HG02763 (cell line): ENCODE data around the gene KCNK15.

Experiments
- ATAC-seq: cut with Tn5 transposase; IDR thresholded peaks from one replicate; pipeline ENCODE4 v1.9.1; 2021; ENCODE audit warnings: mild to moderate bottlenecking, moderate library complexity; ENCODE audit not compliant: unreplicated experiment

Gene KCNK15

DNA sequence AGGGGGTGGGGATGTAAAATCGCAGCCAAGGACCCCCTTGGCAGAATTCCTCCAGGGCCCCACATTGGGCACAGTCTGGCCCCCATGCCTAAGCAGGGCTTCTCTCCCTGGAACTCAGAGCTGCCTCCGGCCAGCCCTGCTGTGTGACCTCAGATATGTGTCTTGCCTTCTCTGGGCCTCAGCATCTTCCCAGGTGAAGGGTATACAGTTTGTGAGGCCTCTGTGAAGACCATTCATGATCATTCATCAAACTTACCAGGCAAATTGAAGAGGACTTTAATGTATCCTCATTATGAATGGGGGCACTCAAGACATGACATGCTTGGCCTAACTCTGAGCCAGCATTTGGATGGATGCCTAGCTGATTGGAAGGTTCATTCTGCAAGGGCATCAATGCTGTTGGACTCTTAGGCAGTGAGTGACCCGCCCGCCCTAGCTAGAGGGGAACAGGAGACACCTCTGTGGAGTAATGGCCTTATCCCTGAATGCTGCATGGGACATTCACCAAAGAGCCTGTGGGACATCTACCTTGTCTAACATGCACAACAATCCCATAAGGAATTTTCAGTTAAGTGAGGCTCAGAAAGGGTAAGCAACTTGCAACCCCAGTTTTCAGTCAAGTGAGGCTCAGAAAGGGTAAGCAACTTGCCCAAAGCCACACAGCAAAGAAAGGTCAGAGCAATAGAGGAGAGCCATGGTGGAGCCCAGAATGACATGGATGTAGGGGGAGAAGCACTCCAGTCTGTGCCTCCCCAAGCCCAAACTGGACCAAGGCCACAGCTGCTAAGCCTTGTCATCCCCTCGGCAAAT, 30.0 kb upstream of the KCNK15 start:
- no peak for ATAC-seq

DNA sequence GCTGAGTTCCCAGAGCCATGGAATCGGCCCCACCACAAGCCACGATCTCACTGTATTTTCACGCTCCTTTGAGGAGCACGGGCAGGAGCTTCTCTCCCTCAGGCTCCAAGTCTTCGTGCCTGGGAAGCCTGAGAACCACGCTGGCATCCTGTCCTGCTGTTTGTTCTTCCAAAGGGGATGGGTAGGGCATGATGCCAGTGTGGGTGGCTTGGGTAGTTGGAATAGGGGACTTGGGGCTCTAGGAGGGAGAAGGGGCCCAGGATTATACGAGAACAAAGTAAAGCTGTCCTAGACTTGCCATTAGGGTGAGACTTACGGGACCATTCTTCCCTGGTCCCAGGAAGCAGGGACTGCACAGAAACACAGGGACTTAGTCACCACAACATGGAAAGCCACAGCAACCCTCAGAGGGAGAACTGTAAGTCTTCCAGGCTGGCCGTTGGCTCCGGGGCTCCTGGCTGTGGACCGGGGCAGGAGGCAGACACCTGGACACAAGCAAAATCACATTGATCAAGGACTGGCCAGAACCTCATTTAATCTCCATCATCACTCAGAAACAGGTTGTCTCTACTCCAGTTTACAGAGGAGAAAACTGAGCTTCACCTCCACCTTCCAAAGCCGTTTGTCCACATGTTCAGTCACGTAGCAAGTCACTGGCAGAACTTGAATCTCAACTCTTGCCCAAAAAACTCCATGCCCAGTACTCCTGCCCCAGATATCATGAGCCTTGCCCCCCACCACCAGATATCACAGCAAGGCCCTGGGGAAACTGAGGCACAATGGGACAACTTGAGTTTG, 29.2 kb upstream of the KCNK15 start:
- ATAC-seq, result no peak

DNA sequence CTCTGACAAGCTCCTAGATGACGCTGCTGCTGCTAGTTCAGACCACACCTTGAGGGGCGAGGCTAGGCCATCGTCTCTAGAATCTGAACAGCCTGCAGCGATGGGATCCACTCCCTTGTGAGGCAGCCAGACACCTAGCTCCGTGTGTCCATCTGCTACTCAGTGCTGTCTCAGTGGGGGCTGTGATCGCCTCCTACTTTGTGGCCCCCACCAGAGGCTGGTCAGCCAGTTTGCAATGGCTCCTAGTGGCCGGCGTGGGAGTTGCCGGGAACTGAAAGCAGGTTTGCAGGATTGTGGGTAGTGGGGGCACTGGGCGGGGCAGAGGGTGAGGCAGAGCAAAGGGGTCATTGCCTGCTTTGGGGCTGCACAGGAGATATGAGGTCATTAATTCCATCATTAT, 27.7 kb upstream of the KCNK15 start:
- ATAC-seq, result no peak

- ATAC-seq, result no peak
Measured at GRCh38 chr20:44719841-44720240, 25.8 kb upstream of the KCNK15 start.

GRCh38 chr20:44720621-44720996, 25.1 kb upstream of the KCNK15 start:
- ATAC-seq, result no peak

GRCh38 chr20:44720997-44721784, 24.5 kb upstream of the KCNK15 start:
- no peak for ATAC-seq

DNA sequence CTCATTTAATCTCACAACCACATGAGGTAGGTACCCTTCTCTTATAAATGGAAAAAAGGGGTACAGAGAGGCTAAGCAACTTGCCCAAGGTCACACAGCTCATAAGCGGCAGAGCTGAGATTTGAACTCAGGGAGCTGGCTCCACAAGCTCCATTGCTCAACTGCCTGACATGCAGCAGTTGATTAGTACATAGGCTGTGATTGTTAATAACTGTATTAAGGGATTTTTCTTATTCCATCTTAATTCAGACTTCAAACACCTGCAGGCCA, 23.9 kb upstream of the KCNK15 start:
- no peak for ATAC-seq

GRCh38 chr20:44722990-44723389, 22.7 kb upstream of the KCNK15 start:
- no peak for ATAC-seq

DNA sequence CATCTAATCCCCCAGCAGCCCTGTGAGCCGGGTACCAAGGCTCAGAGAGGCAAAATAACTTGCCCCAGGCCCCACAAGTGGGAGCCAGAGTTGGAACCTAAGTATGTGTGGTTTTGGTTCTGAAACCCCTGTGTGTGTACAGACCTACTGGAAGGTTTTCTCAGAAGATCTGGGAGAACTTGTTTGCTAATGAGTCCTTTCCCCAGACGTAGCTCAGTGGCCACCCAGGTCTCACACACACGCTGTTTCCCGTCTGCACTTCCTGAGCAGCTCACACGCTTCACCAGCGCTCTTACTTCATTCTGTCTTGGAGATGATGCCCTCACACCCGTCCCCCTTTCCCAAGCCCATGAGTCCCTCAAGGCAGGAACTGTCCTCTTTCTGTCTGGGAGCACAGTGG, 22.3 kb upstream of the KCNK15 start:
- ATAC-seq, result no peak

- ATAC-seq, result no peak
Measured at GRCh38 chr20:44723798-44724362, 21.8 kb upstream of the KCNK15 start.

DNA sequence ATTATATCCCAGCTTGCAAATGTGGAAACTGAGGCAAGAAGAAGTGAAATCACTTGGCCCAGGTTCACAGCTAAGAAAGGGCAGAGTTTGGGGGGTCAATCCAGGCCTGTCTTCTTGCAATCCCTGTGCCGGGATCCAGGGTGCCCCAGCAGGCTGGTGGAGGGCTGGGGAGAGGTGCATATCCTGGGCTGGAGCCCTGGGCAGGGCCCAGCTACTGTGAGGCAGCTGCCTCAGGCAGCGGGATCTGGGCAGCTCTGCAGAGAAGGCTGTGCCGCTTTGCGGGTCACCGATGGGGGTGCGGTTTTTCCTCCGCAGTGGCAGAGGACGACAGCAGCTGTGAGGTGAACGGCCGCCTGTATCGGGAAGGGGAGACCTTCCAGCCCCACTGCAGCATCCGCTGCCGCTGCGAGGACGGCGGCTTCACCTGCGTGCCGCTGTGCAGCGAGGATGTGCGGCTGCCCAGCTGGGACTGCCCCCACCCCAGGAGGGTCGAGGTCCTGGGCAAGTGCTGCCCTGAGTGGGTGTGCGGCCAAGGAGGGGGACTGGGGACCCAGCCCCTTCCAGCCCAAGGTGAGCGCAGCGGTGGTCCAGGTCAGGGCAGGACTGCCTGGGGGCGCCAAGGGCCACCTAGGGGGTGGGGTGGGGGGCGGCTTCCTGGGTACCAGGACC, 21.1 kb upstream of the KCNK15 start:
- ATAC-seq, result no peak

- ATAC-seq, result no peak
Measured at GRCh38 chr20:44725837-44726236, 19.8 kb upstream of the KCNK15 start.

- ATAC-seq, result no peak
Measured at GRCh38 chr20:44727039-44727438, 18.6 kb upstream of the KCNK15 start.

GRCh38 chr20:44727651-44728050, 18.0 kb upstream of the KCNK15 start:
- no peak for ATAC-seq

DNA sequence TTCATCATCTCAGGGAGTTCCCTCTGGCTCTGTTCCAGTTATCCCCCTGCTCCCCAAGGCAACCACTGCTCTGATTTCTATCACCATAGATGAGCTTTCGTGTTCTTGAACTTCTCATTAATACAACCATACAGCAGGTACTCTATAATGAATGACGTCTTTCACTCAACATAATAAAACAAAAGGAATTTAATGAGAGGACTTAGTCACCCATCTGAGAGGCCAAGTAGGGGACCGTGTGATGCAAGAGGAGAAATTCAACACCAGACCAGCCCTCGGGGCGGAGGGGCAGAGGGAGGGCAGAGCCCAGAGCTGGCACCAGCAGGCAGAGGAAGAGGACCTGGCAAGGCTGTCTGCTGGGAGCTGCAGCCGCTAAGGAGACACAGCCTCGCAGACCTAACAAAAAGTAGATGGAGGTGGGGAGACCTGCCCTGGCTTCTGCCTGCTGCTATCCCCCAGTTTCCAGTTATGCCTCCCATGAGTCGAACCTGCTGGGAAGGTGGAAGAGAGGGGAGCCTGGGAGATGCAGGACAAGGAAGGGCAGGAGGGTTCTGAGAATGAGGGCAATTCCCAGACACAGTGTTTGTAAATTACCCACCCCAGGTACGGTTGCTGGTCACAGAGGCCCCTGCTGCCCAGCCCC, 16.7 kb upstream of the KCNK15 start:
- no peak for ATAC-seq

DNA sequence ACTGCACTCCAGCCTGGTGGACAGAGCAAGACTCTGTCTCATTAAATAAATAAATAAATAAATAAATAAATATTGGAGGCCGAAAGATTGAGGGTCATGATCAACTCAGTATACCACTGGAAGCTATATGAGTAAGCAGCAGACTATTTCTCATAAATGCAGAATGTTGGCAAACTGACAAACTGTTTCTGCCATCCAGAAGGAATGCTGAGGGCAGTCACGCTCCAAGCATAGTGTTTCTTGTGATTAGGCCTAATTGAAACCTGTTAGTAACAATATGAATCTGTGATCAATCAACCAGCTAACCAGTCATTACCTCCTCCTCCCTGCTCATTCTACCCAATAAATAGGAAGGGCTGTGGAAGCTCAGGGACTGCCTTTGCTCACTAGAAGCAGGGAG, 15.2 kb upstream of the KCNK15 start:
- no peak for ATAC-seq

GRCh38 chr20:44731657-44732056, 14.0 kb upstream of the KCNK15 start:
- ATAC-seq, result no peak

DNA sequence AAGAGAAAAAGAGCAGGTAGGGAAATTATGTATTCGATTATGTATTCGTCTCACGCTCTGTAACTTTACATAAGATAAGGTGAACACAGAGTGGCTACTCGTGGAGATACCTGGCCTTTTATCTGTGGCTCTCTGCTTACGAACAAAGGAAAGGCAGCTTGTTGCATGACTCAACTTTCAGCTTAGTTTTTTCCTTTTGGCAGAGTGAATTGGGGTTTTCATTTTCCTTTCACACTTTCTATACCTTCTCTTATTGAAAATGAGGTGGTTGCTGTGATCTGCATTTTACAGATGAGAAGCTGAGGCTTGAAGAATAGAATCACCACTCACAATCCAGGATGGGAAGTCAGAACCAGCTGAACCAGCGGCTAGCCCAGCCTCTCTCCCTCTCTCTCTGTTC, 13.3 kb upstream of the KCNK15 start:
- ATAC-seq, result no peak

DNA sequence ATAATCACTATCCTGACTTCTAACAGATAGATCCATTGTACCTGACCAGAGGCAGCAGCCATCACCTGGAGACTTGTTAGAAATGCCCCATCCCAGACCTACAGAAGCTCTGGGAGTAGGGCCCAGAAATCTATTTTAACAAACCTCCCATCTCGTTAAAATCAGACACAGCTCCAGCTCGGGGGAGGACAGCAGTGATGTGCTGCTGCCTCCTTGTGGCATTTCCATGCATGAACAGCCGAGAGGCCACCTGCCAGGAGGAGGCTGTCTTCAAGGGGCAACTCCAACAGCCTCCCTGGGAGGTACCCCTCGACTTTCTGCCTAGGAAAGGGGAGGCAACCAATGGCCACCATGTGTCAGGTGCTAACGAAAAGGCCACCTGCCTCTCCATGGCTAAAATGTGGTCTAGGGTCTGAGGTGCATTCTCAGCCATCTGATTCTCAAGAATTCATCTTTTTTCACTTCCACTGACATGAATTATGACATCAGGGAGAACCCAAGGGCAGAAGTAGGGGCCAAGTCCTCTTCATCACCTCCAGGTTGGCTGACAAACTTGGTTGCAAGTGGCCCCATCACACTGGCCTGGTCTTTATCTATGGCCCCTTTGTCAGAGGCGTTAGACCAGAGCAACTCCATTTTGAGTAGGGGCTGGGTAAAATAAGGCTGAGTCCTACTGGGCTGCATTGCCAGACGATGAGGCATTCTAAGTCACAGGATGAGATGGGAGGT, 12.2 kb upstream of the KCNK15 start:
- ATAC-seq, result no peak

DNA sequence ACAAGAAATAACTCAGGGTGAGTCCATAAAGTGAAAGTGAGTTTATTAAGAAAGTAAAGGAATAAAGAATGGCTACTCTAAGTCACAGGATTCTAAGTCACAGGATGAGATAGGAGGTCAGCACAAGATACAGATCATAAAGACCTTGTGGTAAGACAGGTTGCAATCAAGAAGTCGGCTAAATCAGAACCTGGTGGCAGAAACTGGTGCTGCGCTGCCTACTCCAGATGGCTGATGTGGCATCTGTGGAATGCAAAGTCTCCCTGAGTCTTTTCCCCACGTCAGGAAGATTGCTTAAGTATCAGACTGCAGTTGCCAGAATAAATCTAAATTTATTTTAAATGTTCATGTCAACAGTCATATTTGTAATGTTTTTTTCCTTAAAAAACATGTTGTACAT, 10.7 kb upstream of the KCNK15 start:
- no peak for ATAC-seq
